Measurements from ENCODE around the gene PROSER2.
"Not testable (repeated sequence)": the region's sequence is repeated elsewhere in the genome, so short reads cannot be mapped to it uniquely, and the experiment has no call there.

The PROSER2 gene

GRCh38 chr10:11887381-11888227 lies 64.4 kb downstream of the PROSER2 start:
- no peak for DNase-seq

- DNase-seq, result not testable (repeated sequence)
Measured at GRCh38 chr10:11889263-11889662, 66.1 kb downstream of the PROSER2 start.

GRCh38 chr10:11891776-11892486 lies 68.8 kb downstream of the PROSER2 start:
- DNase-seq, result no peak

GRCh38 chr10:11893749-11894278 lies 70.7 kb downstream of the PROSER2 start:
- DNase-seq, result no peak

GRCh38 chr10:11894381-11895107 lies 71.4 kb downstream of the PROSER2 start:
- DNase-seq, result no peak

GRCh38 chr10:11895108-11895466 lies 71.9 kb downstream of the PROSER2 start:
- no peak for DNase-seq

GRCh38 chr10:11895598-11895997 lies 72.4 kb downstream of the PROSER2 start:
- no peak for DNase-seq

- DNase-seq, result no peak
Measured at GRCh38 chr10:11896549-11897200, 73.5 kb downstream of the PROSER2 start.

GRCh38 chr10:11898033-11898371 lies 74.8 kb downstream of the PROSER2 start:
- no peak for DNase-seq

GRCh38 chr10:11898372-11899066 lies 75.4 kb downstream of the PROSER2 start:
- DNase-seq, result no peak

- no peak for DNase-seq
Measured at GRCh38 chr10:11899067-11899876, 76.1 kb downstream of the PROSER2 start.

- DNase-seq, result no peak
Measured at GRCh38 chr10:11901036-11901301, 77.8 kb downstream of the PROSER2 start.

- no peak for DNase-seq
Measured at GRCh38 chr10:11901454-11901832, 78.3 kb downstream of the PROSER2 start.

GRCh38 chr10:11901833-11902475 lies 78.8 kb downstream of the PROSER2 start:
- no peak for DNase-seq

GRCh38 chr10:11902646-11903045 lies 79.5 kb downstream of the PROSER2 start:
- no peak for DNase-seq

GRCh38 chr10:11906714-11907113 lies 83.6 kb downstream of the PROSER2 start:
- no peak for DNase-seq

GRCh38 chr10:11907914-11908313 lies 84.8 kb downstream of the PROSER2 start:
- no peak for DNase-seq

GRCh38 chr10:11908536-11908935 lies 85.4 kb downstream of the PROSER2 start:
- no peak for DNase-seq

- no peak for DNase-seq
Measured at GRCh38 chr10:11908991-11909390, 85.8 kb downstream of the PROSER2 start.

GRCh38 chr10:11909618-11910017 lies 86.5 kb downstream of the PROSER2 start:
- no peak for DNase-seq

- no peak for DNase-seq
Measured at GRCh38 chr10:11910102-11910501, 86.9 kb downstream of the PROSER2 start.

All from activated gamma-delta T cell treated with Interleukin-2 at 50 U/mL for 16 hours (primary cell).